NCI-H748 (cell line): ENCODE data around the gene PRTFDC1.
"Not testable (repeated sequence)": the region's sequence is repeated elsewhere in the genome, so short reads cannot be mapped to it uniquely, and the experiment has no call there.

Experiments
- DNase-seq: peaks from one replicate; lab custom pipeline; 2025; ENCODE audit not compliant: unreplicated experiment; lab: John Stamatoyannopoulos, UW

Gene PRTFDC1

DNA sequence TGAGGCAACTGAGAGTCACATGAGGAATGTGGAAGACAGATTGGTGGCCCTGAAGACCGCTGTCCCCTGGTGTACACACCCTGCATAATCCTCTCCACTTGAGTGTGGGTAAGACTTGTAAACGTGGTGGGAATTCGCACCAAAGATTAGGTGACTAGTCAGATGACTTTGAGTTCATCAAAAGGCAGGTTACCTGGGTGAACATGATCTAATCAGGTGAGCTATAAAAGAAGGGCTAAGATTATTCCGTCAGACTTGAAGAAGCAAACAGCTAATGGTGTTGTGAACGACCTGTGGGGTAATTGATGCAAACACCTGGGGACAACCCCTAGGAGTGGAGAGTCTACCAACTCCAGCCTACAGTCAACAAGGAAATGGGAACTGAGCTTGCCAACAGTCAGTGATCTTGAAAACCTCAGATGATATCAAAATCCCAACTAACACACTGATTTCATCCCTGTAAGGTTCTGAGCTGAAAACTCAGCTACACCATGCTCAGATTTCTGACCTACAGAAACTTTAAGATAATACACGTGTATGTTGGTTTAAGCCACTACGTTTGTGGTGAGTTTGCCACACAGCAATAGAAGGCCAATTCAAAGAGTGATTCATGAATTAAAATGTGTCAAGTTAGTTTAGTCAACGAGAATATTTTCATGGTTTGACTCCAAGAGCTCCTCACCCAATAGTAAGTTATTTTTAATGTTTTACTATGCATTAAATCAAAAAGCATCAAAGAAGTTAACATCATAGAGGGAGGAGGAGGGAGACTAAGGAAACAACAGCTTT is 16.7 kb downstream of the PRTFDC1 start:
- no peak for DNase-seq

DNA sequence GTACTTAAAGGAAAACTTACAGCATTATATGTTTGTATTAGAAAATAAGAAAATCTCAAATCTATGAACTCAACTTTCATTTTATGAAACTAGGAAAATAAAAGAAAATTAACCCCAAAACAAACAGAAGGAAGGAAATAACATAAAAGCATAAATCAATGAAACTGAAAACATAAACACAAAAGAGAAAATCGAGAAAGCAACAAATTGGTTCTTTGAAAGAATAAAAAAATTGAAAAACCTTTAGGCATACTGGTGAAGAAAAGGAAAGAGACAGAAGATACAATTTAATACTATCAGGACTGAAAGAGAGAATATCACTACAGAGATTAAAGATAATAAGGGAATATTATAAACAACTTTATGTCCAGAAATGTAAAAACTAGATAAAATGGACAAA is 21.2 kb downstream of the PRTFDC1 start:
- no peak for DNase-seq

DNA sequence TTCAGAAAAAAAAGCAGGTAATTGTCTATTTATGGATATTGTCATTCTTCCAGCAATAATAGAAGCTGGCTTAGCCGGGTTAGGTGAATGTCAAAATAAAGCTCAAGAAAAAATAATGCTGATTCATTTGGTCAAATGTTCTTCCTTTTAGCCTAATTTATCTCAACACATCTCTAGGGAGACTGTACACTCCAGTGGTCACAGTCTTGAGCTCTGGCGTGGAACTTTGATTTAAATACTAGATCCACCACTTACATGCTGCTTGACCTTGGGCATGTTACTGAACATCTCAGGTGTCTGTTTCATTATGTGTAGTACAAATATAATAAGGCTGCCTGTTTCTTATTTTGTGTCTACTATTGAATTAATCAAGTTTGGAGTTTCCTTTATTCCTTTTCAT is 22.0 kb downstream of the PRTFDC1 start:
- no peak for DNase-seq

DNA sequence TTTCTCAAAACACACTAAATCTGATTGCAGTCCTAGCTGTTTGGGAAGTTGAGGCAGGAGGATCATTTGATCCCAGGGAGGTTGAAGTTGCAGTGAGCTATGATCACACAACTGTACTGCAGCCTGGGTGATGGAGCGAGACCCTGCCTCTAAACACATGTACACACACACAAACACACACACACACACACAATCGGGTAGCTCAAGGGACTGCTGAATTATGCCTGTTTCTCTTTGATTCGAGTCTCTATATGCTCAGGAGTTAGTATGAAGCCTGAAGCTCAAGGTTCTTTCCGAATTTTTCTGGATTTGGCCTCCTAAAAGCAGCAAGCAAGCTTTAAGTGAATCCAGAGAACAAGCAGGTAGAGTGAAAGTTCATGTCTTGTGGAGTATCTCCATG is 22.5 kb downstream of the PRTFDC1 start:
- DNase-seq, result no peak

DNA sequence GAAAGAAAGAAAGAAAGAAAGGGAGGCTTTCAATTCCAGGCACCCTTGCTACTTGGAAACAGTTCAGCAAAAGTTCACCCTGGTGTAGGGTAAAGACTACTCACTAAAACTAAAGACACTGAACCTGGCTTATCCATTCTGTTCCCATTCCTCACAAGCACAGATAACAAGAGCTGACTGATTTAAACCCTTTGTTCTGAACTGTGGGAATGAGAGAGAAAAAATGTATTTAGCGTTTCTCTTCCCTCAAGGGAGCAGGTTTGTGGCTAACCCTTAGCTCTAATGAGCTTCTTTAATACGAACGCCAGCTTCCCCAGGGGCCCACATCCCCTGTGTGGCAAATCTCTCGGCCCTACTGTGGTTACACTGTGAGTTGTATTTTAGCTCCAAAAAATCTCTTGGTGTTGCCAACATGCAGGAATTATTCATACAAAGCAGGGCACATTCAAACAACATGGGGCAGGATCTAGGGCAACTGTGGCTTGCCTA is 23.3 kb downstream of the PRTFDC1 start:
- DNase-seq, result no peak

DNA sequence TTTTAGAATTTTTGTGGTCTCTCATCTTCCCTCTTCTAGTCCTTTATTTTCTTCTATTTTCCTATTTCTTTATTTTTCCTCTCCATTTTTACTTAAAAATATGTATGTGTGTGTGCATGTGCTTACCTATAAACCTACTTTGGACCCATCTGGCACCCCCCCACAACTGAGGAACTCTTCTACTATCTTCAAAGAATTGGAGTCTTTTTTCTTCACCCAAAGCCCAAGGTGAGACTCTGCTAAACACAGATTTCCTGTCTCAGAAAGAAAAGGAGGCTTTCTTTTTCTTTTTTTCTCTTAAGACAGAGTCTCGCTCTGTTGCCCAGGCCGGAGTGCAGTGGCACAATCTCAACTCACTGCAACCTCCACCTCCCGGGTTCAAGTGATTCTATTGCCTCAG is 24.2 kb downstream of the PRTFDC1 start:
- DNase-seq, result no peak

DNA sequence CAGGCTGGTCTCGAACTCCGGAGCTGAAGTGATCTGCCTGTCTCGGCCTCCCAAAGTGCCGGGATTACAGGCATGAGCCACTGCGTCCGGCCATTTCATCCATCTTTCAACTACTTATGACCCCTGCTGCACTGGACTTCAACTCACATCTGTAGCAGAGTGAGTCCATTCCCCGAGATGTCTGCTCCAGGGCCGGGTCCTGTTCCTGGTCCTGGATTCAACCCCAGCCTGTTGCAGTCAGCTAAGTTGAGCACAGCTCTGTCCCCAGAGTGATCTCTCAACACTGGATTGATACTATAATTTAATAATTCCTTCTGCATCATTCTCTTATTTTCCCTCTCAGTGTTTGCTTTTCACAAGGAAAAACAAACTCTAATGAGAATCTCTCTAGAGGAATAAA is 25.8 kb downstream of the PRTFDC1 start:
- no peak for DNase-seq

DNA sequence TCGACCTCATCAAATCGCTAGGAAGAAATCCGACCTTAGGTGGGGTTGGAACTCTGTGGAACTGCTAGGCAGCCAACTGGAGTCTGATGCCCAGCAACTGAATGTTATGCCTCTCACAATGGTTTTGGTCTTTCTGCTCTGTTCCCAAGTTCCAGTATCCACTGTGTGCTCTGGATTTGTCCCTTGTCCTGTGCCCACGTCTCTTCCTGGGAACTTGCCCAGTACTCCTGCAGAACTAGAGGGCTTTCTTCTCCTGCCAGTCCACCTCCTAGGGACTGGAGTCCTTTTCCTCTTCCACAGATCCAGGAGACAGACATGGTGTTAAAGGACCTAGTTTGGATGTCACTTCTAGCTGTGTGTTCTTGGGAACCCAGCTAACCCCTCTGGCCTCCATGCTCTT is 26.6 kb downstream of the PRTFDC1 start:
- DNase-seq, result no peak

DNA sequence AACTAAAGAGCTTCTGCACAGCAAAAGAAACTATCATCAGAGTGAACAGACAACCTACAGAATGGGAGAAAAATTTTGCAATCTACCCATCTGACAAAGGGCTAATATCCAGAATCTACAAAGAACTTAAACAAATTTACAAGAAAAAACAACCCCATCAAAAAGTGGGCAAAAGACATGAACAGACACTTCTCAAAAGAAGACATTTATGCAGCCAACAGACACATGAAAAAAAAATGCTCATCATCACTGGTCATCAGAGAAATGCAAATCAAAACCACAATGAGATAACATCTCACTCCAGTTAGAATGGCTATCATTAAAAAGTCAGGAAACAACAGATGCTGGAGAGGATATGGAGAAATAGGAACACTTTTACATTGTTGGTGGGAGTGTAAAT is 27.9 kb downstream of the PRTFDC1 start:
- DNase-seq, result not testable (repeated sequence)

DNA sequence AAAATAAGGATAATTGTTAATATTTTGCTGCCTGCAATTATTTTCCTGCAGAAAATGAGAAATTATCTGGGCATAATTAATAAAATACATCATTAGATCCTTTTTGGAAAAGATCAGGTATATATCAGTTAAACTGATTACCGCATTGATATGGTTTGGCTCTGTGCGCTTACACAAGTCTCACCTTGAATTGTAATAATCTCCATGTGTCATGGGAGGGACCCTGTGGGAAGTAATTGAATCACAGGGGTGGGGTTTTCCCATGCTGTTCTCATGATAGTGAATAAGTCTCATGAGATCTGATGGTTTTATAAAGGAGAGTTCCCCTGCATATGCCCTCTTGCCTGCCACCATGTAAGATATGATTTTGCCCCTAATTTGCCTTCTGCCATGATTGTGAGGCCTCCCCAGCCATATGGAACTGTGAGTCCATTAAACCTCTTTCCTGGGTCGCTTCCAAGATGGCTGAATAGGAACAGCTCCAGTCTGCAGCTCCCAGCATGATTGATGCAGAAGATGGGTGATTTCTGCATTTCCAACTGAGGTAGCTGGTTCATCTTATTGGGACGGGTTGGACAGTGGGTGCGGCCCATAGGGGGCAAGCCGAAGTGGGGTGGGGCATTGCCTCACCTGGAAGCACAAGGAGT is 30.1 kb downstream of the PRTFDC1 start:
- DNase-seq, result not testable (repeated sequence)

DNA sequence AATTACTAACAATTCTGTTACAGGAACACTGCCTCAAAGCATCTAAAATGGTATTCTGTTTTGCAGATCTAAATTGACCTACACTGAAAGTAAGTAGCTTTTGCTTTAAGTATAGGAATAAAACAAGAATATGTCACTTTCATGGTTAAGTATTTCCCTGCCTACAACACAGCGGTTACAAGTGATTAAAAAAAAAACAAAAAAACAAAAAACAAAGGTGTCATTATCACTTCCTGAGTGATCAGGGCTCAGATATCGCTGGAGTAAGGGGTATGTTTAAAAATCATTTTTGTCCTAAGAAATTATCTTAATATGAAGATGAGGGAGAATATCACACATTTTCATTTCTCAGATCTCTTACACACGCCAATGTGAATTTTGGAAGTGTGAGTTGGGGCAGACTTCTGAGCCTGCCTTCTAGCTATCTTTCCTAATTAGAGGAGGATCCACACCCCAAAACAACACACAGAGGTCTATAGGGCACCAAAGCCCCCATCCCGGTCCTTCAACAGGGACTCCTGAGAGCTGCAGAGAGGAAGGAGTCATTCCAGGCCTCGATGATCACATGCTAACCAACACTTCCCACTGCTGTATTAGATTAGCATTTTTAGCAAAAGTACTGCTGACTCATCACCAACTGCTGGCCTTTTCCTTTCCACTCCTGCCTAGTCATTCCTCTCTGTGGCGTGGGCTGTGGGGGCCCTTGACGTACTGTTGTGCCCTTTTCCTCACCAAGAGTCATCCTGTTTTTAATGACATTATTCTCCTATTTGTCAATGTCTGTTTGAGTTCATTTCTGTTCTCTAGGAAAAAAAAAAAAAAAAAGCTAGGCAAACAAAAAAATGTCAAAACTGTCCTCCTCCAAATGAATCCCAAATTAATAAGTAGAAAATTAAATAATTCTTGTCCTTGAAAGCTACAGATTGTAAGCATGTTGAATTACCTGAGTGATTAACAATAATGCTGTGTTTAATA is 31.2 kb downstream of the PRTFDC1 start:
- no peak for DNase-seq

DNA sequence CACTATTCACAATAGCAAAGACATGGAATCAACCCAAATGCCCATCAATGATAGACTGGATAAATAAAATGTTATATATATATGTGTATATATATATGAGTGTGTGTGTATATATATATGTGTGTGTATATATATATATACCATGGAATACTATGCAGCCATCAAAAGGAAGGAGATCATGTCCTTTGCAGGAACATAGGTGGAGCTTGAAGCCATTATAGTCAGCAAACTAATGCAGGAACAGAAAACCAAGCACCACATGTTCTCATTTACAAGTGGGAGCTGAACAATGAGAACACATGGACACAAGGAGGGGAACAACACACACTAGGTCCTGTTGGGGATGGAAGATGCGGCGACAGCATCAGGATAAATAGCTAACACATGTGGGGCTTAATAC is 32.2 kb downstream of the PRTFDC1 start:
- not testable (repeated sequence) for DNase-seq

DNA sequence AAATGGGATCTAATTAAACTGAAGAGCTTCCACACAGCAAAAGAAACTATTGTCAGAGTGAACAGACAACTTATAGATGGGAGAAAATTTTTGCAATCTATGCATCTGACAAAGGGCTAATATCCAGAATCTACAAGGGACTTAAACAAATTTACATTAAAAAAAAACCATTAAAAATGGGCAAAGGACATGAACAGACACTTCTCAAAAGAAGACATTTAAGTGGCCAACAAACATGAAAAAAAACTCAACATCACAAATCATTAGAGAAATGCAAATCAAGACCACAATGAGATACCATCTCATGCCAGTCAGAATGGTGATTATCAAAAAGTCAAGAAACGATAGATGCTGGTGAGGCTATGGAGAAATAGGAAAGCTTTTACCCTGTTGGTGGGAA is 32.8 kb downstream of the PRTFDC1 start:
- DNase-seq, result not testable (repeated sequence)

DNA sequence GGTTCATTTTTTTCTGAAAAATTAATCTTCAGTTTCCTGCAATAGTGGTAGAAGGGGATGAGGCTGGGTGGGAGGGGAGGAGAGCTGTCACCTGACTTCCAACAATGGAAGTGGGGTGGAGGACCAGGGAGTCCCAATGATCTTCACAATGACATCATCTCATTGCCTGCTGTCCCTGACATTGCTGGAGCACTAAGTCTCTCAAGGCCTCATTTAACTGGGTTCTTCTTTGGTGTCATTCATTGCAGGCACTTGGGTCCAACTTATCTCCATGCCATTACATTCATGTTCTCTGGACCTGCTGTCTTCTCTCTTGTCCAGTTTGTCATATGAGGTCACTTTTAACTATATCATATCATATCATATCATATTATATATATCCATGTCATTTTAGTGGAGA is 34.4 kb downstream of the PRTFDC1 start:
- no peak for DNase-seq

DNA sequence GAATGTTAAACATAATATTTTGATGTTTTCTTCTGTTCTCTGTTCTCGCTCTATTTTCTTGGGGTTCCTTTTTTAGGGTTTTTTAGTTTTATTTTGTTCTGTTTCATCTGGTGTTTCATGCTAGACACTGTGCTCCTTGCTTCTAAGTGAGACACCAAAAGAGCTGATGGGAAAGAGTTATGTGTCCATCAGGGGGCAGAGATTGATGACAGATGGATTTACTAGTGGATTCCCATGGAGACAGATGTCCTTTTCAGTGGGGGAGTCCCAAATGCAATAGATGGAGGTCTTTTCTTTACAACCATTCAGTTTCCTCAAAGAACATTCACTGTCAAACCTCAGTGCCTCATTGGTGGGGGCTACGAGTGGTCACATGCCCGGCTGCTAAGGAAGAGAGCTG is 34.9 kb downstream of the PRTFDC1 start:
- no peak for DNase-seq

DNA sequence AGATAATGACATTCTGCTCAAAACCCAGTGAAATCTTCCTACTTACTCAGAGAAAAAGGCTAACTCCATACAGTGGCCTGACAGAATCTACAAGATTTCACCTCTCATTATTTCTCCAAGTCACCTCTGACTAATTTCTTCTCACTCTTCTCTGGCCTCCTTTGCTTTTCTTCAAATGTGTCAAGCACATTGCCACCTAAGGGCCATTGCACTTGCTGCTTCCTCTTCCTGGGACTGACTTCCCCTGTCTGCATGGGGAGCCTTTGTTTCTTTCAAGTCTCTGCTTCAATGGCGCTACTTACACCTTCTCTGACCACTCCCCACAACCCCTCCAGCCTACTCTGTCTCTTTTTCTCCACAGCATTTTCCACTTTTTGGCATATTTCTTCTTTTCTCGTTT is 36.0 kb downstream of the PRTFDC1 start:
- no peak for DNase-seq

DNA sequence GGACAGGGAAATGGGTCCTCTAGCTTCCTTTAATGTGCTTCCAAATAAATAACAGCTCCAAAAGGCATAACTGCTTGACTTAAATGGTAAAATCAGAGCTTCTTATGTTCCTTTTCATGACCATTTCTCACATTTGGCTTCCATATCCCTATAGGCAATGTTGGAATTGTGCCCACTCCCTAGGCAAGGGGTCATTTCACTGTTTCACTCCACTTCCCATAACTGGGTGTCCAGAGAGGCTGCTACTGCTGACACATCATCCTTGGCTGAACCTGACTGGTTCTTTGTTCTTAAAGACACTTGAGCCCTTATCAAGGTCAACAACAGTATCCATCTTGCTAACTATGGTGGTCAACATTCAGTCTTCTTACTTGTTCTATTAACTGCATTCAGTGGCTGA is 37.1 kb downstream of the PRTFDC1 start:
- DNase-seq, result no peak

DNA sequence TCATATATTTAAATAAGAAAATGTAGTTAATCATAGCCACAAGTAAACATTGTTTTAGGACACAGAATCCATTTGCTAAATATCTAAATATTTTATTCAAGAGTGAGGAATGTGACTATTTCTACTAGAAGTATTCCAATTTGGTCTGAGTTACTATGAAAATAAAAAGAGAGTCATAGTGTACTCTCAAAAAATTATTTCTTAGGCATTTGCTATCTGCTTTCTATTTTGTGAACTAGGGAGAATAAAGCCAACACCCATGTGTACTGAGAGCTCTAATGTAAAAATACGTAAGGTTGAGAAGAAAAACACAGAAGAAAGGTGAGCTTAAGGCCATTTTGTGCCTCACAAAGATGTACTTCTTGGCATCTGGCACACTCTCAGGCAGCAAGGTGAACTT is 38.3 kb downstream of the PRTFDC1 start:
- no peak for DNase-seq

DNA sequence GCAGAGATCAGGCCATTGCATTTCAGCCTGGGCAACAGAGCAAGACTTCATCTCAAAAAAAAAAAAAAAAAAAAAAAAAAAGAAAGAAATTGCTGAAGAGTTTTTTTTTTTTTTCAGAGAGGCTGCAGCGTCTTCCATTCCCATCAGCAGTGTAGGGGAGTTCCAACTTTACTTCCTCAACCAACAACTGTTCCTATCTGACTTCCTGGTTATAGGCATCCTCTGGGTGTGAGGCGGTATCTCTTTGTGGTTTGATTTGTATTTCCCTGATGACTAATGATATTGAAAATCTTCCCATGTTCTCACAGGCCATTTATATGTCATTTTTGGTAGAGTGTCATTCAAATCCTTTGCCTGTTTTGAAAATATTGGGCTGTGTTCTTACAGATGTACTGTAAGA is 40.2 kb downstream of the PRTFDC1 start:
- DNase-seq, result no peak

DNA sequence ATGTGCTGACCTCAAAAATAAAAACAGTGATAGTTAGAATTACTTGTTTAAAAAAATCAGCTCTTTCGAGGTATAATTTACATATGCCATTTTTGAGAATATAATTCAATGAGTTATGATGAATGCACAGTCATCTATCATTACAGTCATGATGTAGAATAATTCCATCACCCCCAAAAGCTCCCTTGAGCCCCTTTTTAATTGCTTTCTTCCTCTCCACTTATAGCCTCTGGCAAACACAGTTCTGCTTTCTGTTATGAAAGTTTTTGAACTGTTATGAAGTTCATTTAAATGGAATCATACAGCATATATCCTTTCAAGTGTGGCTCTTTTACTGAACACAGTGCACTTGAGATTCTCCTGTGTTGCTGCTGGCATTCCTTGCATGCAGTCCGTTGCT is 41.4 kb downstream of the PRTFDC1 start:
- DNase-seq, result no peak

DNA sequence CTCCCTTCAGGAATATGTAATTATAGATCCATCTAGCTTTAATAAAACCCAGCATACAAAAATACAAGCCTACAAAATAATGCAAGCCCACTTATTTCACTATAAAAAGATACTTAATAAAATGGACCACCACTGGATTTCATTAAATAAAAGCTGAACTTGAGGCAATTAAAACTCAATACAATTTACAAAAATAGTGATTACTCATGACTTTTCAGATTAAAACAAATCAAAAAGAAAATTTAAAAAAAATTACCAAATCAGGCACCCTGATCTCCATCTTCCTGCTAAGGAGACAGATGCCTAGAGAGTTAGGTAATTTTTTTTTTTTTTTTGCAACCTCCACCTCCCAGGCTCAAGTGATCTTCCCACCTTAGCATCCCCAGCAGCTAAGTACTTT is 41.8 kb downstream of the PRTFDC1 start:
- DNase-seq, result no peak
